Naive B cell (primary cell): Measurements from ENCODE around the gene MT1X. TPM values are rescaled to one million over a fixed set of nuclear protein-coding genes. Genes with fewer than 3 reads are reported as not detected.
"Not testable (repeated sequence)": the region's sequence is repeated elsewhere in the genome, so short reads cannot be mapped to it uniquely, and the experiment has no call there.

Source experiments
- ATAC-seq, 2 donors: fragments of 150-1000 bp; cut with Tn5 transposase; 2 replicates each; pipeline ENCODE4 v1.10.0; 2021; ENCODE audit warnings: low read depth in 2 of 2, mild to moderate bottlenecking in 2 of 2, moderate library complexity in 2 of 2
- DNase-seq: peaks from one replicate; pipeline ENCODE4 v3.0.0; 2022
- H3K27ac Mint-ChIP-seq, 6 donors: one replicate each; pipeline ENCODE4 v1.8.0; 2020 to 2022; ENCODE audit warnings: mild to moderate bottlenecking in 6 of 6, mixed read lengths in 6 of 6, moderate library complexity in 5 of 6, inconsistent platforms in 2 of 6
- H3K27me3 Mint-ChIP-seq, 3 donors: one replicate each; pipeline ENCODE4 v1.8.0; 2021 to 2022; ENCODE audit warnings: mixed read lengths in 3 of 3, mild to moderate bottlenecking in 1 of 3
- H3K36me3 Mint-ChIP-seq, 2 donors: one replicate each; pipeline ENCODE4 v1.8.0; 2020 to 2022; ENCODE audit warnings: mixed read lengths in 2 of 2, inconsistent platforms in 1 of 2, mild to moderate bottlenecking in 1 of 2
- H3K4me1 Mint-ChIP-seq, 3 donors: one replicate each; pipeline ENCODE4 v1.8.0; 2020 to 2022; ENCODE audit warnings: mixed read lengths in 3 of 3, inconsistent platforms in 1 of 3, mild to moderate bottlenecking in 1 of 3, moderate library complexity in 1 of 3
- H3K4me3 Mint-ChIP-seq, 8 donors: one replicate each; pipeline ENCODE4 v1.8.0; 2020 to 2022; ENCODE audit warnings: mild to moderate bottlenecking in 8 of 8, mixed read lengths in 8 of 8, moderate library complexity in 8 of 8, inconsistent platforms in 2 of 8
- H3K9me3 Mint-ChIP-seq, 7 donors: one replicate each; pipeline ENCODE4 v1.8.0; 2020 to 2022; ENCODE audit warnings: mixed read lengths in 7 of 7, mild to moderate bottlenecking in 5 of 7, inconsistent platforms in 2 of 7, moderate library complexity in 1 of 7
- polyA plus RNA-seq, 6 donors: library from polyadenylated mRNA; unstranded; fragments of 300-500 nt; fragmentation: Illumina TruSeq; gene quantifications; one replicate each; pipeline ENCODE4 v1.2.3, GENCODE V29; 2021; ENCODE audit warnings: low read depth in 6 of 6

MT1X gene
- polyA plus RNA-seq, 6 donors from 2014 or later = 2.4 to 8.9 (median 8.0) TPM; not detected in 1

GRCh38 chr16:56662357-56663354, 19.6 kb upstream of the MT1X start:
- ATAC-seq (no peak), DNase-seq (no peak)
- peak overlapping the region in 7 of 8 donors; percentile 7 to 66 (median 58) for H3K4me3 Mint-ChIP-seq

GRCh38 chr16:56664506-56664905, 17.8 kb upstream of the MT1X start:
- peaks cover 0 to 8% of the 10 kb centered on the region in 2 donors for H3K36me3 Mint-ChIP-seq
- DNase-seq (no peak), ATAC-seq (no peak)
- no peak overlapping the region for H3K27ac Mint-ChIP-seq
- H3K4me1 Mint-ChIP-seq = peaks cover 13 to 21% (median 18%) of the 10 kb centered on the region in 3 donors
- H3K27me3 Mint-ChIP-seq = peaks cover 68 to 97% (median 96%) of the 10 kb centered on the region in 3 donors
- no peak overlapping the region for H3K4me3 Mint-ChIP-seq
- no peaks in the 10 kb centered on the region for H3K9me3 Mint-ChIP-seq

More at GRCh38 chr16:56662357-56663354, 19.6 kb upstream of the MT1X start:
- Mint-ChIP-seq H3K4me1 (peaks cover 20 to 22% (median 20%) of the 10 kb centered on the region in 3 donors), H3K27ac (peak overlapping the region in 1 of 6 donors; percentile 52), H3K36me3 (peaks cover 0 to 8% of the 10 kb centered on the region in 2 donors), H3K9me3 (no peaks in the 10 kb centered on the region), H3K27me3 (peaks cover 53 to 83% (median 78%) of the 10 kb centered on the region in 3 donors)

DNA sequence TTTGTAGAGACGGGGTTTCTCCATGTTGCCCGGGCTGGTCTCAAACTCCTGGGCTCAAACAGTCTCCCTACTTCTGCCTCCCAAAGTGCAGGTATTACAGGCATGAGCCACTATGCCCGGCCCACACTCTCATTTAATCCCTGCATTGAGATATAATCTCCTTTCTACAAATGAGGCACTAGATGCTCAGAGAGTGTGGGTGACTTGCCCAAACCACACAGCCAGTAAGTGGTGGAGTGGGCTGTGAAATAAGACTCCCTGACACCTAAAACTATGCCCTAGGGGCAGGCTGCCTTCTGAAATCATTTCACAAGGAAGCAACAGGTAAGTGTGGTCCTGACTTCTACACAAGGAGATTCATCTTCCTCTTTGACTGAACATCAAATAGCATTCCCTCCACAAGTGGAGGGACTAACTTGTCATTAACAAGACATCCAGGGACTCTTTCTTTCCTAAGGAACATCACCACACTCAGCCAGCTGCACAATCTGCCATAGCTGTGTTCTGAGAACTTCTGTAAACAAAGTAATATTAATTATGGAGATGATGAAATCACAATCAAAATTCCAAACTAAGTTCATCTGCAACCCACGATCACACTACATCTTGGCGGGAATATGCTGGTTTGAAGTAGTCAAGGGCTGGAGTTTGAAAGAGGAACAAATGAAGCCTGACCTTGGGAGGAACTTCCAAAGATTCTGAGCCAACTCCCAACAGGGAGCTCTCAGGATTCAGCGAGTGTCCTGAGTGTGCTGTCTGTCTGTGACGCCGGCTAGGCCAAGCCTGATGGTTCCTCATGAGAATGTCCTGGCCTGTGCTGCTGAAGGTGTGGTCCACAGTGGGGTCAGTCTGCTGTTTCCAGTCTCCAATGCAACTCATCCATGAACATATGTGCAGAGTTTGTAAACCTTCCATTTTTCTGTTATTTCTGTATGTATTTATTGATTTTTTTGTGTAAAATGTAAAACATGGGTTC, 16.7 kb upstream of the MT1X start:
- peaks cover 66 to 99% (median 94%) of the 10 kb centered on the region in 3 donors for H3K27me3 Mint-ChIP-seq

DNA sequence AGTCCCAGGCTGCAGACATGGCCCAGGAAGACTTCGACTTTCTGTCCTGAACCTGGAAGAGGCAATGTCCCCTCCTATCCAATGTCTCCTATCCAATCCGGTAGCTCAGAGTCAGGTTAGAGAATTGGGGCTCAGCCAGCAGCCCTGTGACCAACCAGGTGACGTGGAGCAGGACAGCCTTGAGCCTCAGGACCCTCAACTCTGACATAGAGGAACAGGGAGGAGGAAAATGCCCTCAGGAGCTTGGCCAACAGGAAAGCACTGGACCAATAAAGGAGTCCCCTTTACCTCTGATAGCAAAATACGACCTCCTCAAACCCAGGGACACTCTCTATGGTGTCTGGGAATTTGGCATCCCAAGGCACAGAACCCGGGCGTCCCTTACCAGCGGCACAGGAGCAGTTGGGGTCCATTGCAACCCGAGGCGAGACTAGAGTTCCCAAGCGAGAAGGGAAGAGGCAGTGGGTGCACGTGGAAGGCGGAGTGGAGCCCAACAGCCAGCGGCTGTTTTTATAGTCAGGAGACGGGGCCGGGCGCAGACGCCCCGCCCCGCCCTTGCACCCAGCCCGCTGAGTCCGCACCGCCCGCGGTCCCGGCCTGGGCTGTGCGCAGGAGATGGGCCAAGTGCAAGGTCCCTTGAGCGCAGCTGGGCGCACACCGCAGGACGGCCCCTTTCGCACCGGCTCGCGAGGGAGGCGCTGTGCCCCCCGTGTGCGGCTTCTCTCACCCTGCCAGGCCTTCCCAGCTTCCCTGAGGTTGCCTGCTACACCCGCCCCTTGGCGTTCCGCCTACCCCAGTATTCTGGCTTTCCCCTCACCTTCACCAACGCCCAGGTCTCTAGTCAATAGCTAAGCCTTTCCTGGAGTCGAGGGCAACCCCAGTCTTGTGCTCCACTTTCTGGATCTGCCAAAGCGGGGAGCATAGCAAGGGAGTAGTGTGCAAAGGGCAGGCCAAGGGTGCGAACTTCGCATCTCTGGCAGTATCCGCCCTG, 14.4 kb upstream of the MT1X start, which contains the start of gene MT1G:
Gene MT1G (minus strand): TSS at position 485 of the 991 bp plus-strand sequence. CDS start 72 bp downstream, at position 413.
- ATAC-seq (no peak), DNase-seq (no peak)
- no peaks in the 10 kb centered on the region for H3K9me3 Mint-ChIP-seq
- H3K4me1 Mint-ChIP-seq = peaks cover 12 to 18% (median 13%) of the 10 kb centered on the region in 3 donors
- peaks cover 80 to 99% (median 94%) of the 10 kb centered on the region in 3 donors for H3K27me3 Mint-ChIP-seq
- H3K27ac Mint-ChIP-seq = no peak within 1 kb of the TSS
- peaks cover 0 to 8% of the 10 kb centered on the region in 2 donors for H3K36me3 Mint-ChIP-seq
- H3K4me3 Mint-ChIP-seq = no peak within 1 kb of the TSS

More for the DNA sequence above, 16.7 kb upstream of the MT1X start:
- not testable (repeated sequence) for H3K27ac Mint-ChIP-seq, ATAC-seq, H3K36me3 Mint-ChIP-seq, H3K4me3 Mint-ChIP-seq, DNase-seq, H3K9me3 Mint-ChIP-seq
- peaks cover 16 to 26% (median 21%) of the 10 kb centered on the region in 3 donors for H3K4me1 Mint-ChIP-seq

- H3K4me3 Mint-ChIP-seq = peak within 1 kb of the TSS in 1 of 8 donors; percentile 68
- ATAC-seq (no peak), DNase-seq (no peak)
- no peaks in the 10 kb centered on the region for H3K9me3 Mint-ChIP-seq
- H3K27me3 Mint-ChIP-seq = peaks cover 81 to 99% (median 97%) of the 10 kb centered on the region in 3 donors
- H3K27ac Mint-ChIP-seq = peak within 1 kb of the TSS in 1 of 6 donors; percentile 33
- H3K4me1 Mint-ChIP-seq = peaks cover 7 to 13% (median 11%) of the 10 kb centered on the region in 3 donors
- H3K36me3 Mint-ChIP-seq = no peaks in the 10 kb centered on the region
Observed at GRCh38 chr16:56669005-56669839, 13.0 kb upstream of the MT1X start, which contains the start of gene MT1H. Gene MT1H, plus strand, starts transcription at chr16:56669814. Its CDS starts 71 bp downstream, at chr16:56669885.

- H3K4me3 Mint-ChIP-seq = peak overlapping the region in 1 of 8 donors; percentile 68
- H3K4me1 Mint-ChIP-seq = peaks cover 7 to 13% (median 11%) of the 10 kb centered on the region in 3 donors
- H3K27me3 Mint-ChIP-seq = peaks cover 79 to 99% (median 97%) of the 10 kb centered on the region in 3 donors
- H3K9me3 Mint-ChIP-seq = no peaks in the 10 kb centered on the region
- DNase-seq (no peak), ATAC-seq (no peak)
- H3K36me3 Mint-ChIP-seq = no peaks in the 10 kb centered on the region
- peak overlapping the region in 1 of 6 donors; percentile 33 for H3K27ac Mint-ChIP-seq
Observed at GRCh38 chr16:56669840-56670619, 12.2 kb upstream of the MT1X start.

DNA sequence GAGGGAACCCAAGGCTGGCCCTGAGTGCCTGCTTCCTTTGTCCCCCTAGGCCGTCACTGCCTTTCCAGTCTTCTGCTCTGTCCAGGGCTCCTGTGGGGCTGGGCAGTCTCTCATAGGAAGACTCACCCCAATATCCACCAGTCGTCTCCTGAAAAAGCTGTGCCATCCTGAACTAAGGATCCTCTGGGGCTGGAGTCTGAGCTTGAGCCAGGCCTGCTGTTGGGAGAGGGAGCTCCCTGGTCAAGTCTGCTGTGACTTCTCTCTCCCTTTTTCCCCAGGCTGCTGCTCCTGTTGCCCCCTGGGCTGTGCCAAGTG, 11.7 kb upstream of the MT1X start:
- H3K9me3 Mint-ChIP-seq = peaks cover 0 to 4% (median 0%) of the 10 kb centered on the region in 7 donors
- H3K27ac Mint-ChIP-seq = no peak overlapping the region
- ATAC-seq = no peak
- H3K4me1 Mint-ChIP-seq = peaks cover 11 to 17% (median 15%) of the 10 kb centered on the region in 3 donors
- DNase-seq = no peak
- peaks cover 79 to 99% (median 97%) of the 10 kb centered on the region in 3 donors for H3K27me3 Mint-ChIP-seq
- H3K36me3 Mint-ChIP-seq = peaks cover 0 to 5% of the 10 kb centered on the region in 2 donors
- no peak overlapping the region for H3K4me3 Mint-ChIP-seq

GRCh38 chr16:56671691-56672090, 10.6 kb upstream of the MT1X start:
- H3K27ac Mint-ChIP-seq, DNase-seq, H3K36me3 Mint-ChIP-seq, ATAC-seq, H3K9me3 Mint-ChIP-seq, H3K4me3 Mint-ChIP-seq: not testable (repeated sequence)
- Mint-ChIP-seq H3K27me3 (peaks cover 72 to 98% (median 97%) of the 10 kb centered on the region in 3 donors), H3K4me1 (peaks cover 11 to 27% (median 22%) of the 10 kb centered on the region in 3 donors)

- DNase-seq, H3K9me3 Mint-ChIP-seq, H3K4me3 Mint-ChIP-seq, H3K36me3 Mint-ChIP-seq, H3K27ac Mint-ChIP-seq, ATAC-seq: not testable (repeated sequence)
- peaks cover 71 to 98% (median 97%) of the 10 kb centered on the region in 3 donors for H3K27me3 Mint-ChIP-seq
- H3K4me1 Mint-ChIP-seq = peaks cover 11 to 28% (median 22%) of the 10 kb centered on the region in 3 donors
Observed at GRCh38 chr16:56672171-56672570, 10.1 kb upstream of the MT1X start.

DNA sequence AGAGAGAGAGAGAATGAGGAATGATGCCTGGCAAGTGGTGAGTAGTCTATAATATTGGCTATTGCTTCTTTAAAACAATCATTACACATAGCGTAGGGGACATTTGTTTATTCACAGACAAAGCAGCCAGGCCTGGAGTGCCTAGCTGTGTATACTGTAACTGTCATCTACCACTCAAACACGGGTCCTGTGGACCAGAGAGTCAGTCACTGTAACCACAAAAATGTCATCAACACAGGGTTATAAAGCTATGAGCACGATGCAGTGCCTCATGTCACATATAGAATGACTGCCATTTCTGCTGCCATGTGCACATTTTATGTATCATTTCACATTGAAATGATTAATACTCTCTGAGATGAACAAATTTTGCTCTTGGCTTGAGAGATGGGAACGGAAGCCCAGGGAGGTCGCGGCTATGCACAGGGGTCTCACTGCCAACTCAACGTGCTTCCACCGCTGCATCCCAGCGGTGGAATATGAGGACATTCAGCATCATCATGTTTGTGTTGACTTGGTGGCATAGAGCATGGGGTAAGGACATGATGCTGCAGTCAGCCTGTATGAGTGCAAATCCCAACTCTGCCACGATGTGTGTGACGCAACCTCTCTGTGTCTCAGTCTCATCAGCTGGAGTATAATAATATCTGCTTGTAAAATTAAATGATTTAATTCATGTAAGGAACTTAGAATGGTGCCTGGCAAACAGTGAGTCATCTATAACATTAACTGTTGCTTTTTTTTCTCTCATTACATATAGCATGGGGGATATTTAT, 9.3 kb upstream of the MT1X start:
- Mint-ChIP-seq H3K4me1 (peaks cover 11 to 28% (median 22%) of the 10 kb centered on the region in 3 donors), H3K4me3 (no peak overlapping the region), H3K9me3 (peaks cover 0 to 4% (median 0%) of the 10 kb centered on the region in 7 donors), H3K27ac (no peak overlapping the region), H3K27me3 (peaks cover 64 to 98% (median 97%) of the 10 kb centered on the region in 3 donors), H3K36me3 (peaks cover 0 to 7% of the 10 kb centered on the region in 2 donors)
- no peak for ATAC-seq
- no peak for DNase-seq
